NCI-H2171 treated with DMSO at 0.1 percent for 48 hours (cell line): ENCODE measurements around the gene SERGEF.

Experiments used
- DNase-seq: peaks from one replicate; lab custom pipeline; 2025; lab: John Stamatoyannopoulos, UW

SERGEF gene

GRCh38 chr11:17748044-17748443, 264.8 kb downstream of the SERGEF start:
- no peak for DNase-seq

DNA sequence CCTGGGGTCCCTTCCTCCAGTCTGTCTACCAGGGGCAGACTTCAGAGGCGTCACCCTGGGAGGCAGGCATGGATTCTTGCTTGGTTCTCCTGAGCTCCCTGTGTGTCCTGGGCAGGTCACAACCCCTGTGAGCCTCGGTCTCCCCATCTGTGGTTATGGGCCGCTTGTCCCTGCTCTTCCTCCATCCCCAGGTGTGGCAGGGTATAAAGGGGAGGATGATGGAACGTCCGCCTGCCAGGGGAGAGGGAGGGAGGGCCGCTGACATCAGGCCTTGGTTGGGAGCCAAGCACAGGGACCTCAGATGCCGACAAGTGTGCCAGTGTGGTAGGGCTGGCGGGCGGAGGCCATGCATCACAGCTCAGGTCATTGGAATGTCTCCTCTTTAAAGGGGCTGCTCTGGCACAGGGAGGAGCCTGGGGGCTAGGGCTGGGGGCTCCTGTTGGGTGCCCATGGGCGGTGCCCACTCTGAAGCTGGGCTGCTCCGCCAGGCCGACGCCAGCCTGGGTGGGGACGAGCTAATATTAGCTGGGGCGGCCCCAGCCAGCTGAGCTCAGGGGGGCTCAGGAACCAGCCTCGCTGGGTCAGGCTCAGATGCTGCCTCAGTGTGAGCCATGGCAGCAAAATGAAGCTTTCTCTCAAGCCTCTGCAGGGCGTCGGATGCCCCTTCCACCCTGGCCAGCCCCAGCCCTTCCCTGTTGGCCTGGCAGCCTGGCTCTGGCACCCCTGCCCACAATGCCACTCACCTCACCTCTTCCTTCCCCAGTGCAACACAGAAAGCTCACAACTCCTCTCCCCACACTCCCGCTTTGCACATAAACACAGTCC, 265.5 kb downstream of the SERGEF start:
- DNase-seq, result no peak

DNA sequence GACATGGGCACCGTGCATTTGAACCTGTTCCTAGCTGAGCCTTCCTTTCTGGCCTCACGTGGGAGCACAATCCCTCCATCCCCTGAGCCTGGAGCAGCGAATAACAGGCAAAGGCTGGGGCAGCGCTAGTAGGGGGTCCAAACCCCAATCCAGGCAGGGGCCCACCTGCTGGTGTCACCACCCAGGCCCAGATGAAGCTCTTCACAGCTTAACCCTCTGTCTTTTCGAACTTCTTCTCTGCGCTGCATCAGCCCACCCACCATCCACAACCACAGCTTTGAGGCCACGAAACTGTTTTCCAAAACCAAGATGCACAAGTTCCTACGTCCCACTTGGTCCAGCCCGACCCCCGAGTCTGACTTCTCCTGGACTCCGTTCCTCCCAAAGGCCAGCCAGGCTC, 266.8 kb downstream of the SERGEF start:
- no peak for DNase-seq

- no peak for DNase-seq
Measured at GRCh38 chr11:17745023-17745772, 267.6 kb downstream of the SERGEF start.

GRCh38 chr11:17744151-17744940, 268.5 kb downstream of the SERGEF start:
- DNase-seq, result no peak

DNA sequence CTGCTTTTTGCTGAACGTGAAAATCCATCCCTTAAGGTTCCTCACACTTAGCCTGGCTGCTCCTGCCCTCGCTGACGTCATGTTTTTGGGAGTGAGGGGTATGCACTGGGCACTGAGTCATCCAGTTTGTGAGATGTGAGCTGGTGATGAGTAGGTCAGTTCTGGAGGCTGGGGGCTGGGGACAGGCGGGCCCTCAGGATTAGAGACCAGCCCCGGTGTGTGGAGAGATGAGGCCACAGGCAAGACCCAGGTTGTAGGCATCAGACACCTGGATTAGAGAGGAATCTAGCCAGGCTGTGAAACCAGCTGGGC, 269.1 kb downstream of the SERGEF start:
- no peak for DNase-seq

DNA sequence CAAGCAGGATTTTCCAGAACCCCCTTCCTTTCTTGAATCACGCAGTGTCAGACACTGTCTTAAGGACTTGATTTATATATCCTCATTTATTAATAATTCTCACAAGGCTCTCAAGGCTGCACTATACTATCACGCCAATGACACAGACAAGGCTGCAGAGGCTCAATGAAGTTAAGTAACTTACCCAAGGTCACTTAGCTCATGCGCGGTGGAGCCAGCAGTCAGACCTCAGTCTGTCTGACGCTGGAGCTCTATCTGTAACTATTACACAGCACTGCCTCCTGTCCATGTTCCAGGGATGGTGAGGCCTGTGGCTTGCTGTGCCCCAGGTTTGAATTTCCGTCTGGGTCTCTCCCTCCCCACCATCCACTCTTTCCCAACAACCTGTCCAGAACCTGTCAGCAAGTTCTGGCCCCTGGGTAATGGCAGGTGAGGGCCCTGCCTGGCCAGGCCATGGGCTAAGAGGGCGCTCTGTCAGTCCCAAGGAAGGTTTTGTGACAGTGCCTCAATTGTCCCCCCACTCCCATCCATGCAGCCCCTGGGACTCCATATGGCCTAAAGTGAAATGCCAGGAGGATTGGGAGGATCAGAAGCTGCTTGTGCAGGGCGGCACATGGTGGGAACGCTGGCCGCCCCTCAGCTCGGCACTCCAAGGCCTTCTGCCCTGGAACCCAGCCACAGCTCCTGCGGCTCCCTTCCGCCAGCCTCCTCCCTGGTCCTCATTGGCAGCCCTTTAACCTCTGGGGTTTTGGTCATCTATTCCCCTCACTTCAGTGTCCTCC, 269.6 kb downstream of the SERGEF start:
- DNase-seq, result no peak

DNA sequence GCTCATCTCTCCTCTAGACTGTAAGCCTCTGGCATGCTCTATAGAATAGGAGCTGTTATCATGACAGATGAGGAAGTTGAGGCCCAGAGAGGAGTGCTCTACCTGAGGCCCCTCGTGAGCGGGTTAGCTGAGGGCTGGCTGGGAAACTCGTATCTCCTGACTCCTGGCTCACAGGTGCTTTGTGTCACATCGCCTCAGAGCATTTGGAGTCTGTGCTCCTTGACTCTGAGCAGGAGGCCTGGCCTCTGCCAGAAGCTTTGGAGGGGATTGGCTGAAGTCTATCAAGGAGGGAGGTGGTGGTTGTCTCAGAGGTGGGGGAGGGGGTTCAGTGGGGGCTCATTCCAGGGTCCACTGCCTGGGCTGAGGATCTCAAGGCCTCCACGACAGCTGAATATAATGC, 270.8 kb downstream of the SERGEF start:
- DNase-seq, result no peak

DNA sequence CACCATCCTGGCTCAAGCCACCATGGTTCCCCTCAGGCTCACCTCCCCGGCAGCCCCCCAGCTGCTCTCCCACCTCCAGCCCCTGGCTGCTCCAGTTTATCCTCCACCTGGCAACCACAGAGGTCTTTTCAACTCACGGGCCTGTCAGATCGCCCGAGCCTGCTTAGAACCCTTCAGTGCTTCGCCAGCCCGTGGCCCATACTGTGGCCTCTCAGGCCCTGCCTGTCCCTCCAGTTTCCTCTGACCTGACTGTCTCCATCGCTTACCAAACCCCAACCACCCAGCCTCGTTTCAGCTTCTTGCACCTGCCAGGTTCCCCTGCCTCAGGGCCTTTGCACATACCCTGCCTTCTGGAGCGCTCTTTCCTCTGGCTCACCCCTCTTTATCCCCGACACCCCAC, 271.4 kb downstream of the SERGEF start:
- DNase-seq, result no peak

DNA sequence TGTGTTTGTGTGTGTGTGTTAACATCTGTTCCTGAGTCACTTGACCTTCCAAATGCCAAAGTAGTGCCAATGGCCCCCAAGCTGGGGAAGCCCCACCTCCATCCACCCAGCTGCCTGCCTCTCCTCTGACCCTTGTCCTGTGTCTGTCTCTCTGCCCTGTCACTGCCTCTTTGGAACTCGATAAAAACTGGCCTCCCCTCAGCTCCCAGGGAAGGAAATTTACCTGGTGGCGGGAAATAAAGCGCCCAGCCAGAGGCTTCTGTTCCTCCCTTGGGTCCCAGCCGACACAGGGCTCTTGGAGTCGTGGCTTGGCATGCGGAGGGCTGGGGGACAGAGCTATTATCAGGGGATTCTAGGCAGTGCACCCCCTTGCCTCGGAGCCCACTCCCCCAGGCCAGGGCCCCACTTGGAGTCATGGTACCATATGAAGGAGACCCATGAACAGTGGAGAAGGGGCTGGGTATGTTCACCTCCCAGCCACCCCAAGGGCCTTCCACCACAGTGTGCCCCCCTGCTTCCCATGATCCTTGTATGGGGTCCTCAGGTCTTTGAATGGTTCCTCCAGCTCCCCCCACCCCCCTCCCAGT, 272.1 kb downstream of the SERGEF start:
- DNase-seq, result no peak

GRCh38 chr11:17739945-17740338, 272.9 kb downstream of the SERGEF start:
- no peak for DNase-seq

DNA sequence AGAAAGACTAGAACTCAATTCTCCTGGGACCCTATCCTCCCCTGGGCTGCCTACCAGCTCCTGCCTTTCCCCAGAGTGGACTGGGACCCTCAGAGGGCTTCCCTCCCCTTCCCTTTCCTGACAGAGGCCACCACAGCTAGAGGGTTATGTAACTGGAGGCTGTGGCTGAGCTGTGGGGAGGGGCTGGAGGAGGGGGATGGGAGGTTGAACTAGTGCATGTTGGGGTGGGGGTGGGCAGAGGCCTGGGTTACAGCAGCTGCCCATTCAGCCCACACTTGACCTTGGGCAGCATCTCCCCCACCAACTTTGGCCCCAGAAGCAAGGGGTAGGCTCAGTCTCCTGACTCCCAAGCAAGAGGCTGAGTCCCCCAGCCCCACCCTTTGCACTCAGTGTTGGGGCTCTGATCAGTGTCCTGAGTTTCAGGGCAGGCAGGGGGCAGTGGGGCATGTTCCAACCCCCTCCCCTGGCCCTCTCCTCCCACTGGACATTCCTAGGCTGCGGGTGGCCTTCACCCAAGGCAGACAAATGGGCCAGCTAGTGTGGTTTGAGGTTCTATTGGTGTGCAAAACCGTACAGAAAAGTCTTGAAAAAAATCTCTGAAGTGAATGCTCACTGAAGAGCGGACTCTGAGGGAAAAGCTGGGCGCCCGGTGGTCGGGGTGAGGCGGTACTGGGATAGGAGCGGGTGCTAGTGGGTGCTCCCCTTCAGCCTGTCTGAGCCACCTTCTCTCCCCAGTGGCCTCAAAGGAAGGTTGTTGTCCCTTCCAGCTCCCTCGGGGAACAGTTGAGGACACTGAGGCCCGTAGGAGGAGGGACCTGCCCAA, 274.5 kb downstream of the SERGEF start:
- no peak for DNase-seq
